Stimulated activated CD4-positive, alpha-beta T cell treated with anti-CD3 and anti-CD28 coated beads, Interleukin-12 subunit alpha, Interleukin-12 subunit beta, amount 100 ng/mL, for 4 hours (primary cell): ENCODE results near the gene STRN4.
"Not testable (repeated sequence)": the region's sequence is repeated elsewhere in the genome, so short reads cannot be mapped to it uniquely, and the experiment has no call there.

Source experiments
- DNase-seq: peaks from one replicate; pipeline ENCODE4 v3.0.0-alpha.2; 2020

Gene STRN4, protein sequence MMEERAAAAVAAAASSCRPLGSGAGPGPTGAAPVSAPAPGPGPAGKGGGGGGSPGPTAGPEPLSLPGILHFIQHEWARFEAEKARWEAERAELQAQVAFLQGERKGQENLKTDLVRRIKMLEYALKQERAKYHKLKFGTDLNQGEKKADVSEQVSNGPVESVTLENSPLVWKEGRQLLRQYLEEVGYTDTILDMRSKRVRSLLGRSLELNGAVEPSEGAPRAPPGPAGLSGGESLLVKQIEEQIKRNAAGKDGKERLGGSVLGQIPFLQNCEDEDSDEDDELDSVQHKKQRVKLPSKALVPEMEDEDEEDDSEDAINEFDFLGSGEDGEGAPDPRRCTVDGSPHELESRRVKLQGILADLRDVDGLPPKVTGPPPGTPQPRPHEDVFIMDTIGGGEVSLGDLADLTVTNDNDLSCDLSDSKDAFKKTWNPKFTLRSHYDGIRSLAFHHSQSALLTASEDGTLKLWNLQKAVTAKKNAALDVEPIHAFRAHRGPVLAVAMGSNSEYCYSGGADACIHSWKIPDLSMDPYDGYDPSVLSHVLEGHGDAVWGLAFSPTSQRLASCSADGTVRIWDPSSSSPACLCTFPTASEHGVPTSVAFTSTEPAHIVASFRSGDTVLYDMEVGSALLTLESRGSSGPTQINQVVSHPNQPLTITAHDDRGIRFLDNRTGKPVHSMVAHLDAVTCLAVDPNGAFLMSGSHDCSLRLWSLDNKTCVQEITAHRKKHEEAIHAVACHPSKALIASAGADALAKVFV

DNA sequence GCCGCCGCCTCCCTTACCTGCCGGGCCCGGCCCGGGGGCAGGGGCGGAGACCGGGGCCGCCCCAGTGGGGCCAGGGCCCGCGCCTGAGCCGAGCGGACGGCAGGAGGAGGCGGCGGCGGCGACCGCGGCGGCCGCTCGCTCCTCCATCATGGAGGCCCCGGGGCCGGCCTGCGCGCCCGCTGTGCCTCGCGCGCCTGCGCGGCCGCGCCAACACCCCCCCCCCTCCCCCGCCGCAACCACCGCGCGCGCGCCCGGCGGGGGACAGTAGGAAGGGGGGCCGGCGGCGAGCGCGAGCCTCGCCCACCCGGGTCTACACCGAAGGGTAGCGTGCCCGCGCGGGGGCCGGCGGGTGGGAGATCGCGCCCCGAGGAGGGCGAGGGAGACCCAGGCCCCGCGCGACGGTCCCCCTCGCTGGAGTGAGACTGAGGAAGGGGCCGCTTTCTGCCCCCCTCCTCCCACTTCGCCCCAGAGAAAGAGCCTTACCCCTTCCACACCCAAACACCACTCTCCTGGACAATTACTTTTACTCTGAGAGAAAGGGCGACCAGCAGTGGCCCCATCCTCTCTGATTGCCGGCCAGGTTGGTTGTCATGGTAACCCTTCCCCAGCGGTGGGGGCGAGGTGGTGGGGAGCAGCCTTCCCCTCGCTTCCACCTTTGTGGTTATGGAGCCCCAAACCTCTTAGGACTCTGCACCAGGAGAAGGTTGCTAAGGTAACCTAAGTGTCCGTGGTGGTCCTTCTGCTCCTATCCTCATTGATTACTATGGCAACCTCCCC, at the start of gene STRN4:
TSS of gene STRN4 (minus strand) at position 170 of the 777 bp plus-strand sequence. CDS start at position 150, 20 bp downstream.
- peak; percentile 66 for DNase-seq

DNA sequence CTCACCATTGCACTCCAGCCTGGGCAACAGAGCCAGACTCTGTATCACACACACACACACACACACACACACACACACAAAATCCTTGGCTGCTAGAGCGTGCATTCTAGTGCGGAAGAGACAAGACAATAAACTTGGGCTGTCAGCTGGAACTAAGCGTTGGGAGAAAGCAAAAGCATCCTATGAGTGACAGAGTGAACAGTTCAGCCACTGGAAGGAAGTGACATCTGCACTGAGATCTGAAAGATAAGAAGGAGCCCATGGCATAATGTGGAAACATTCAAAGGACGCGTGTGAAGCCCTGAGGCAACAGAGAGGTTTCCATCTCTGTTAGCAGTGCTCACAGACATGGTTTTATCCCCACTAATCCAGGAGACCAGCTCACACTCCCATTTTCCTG, 45.7 kb upstream of the STRN4 start:
- DNase-seq: no peak

DNA sequence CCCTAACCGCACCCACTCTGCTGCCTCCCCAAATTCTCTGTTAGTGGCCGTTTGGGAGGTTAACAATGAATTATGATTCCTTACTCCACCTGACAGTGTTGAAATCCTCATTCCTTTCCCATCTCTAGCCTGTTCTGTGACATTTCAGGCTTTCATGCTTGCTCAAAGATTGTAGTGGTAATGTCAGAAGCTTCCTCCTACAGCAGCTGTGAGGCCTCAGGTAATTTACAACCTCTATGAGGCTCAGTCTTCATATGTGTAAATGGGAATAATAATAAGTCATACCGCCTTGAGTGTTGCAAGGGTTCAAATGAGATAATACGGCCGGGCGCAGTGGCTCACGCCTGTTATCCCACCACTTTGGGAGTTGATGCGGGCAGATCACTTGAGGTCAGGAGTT, 43.1 kb upstream of the STRN4 start:
- no peak for DNase-seq

GRCh38 chr19:46788968-46789338, 42.7 kb upstream of the STRN4 start:
- no peak for DNase-seq

DNA sequence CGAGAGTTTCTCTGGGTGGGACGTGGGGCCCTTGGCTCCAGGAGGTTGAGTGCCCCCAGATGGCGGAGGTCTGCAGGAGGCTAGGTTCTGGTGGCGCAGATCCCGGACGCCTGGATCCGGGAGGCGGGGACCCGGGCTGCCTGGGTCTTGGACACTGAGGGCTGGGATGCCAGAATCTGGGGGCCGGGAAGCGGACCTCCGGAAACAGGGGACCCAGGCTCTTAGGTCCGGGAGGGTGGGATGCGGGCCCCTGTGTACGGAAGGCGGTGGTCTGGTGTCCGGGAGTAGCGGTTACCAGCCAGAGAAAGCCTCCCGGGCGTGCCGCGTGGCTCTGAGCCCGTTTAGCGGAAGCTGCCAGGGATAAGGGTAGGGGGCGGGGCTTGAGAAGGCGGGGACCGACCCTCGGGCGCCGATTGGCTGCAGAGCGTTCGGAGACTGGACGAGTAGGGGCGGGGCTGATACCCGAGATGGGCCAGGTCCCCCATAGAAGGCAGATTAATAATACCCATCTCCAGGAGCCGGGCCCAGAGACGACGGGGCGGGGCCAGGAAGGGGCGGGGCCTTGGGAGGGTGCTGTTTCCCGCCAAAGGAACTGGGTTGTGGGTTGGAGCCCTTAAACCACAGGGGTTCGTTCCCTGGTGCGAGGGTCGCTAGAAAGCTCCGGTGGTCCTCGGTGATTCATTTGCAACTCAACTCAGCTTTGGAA, 42.2 kb upstream of the STRN4 start, which contains the start of gene SLC1A5:
TSS of gene SLC1A5 (minus strand) at position 333 of the 706 bp plus-strand sequence. CDS start 629 bp downstream, outside the sequence.
- peak; percentile 99 for DNase-seq

DNA sequence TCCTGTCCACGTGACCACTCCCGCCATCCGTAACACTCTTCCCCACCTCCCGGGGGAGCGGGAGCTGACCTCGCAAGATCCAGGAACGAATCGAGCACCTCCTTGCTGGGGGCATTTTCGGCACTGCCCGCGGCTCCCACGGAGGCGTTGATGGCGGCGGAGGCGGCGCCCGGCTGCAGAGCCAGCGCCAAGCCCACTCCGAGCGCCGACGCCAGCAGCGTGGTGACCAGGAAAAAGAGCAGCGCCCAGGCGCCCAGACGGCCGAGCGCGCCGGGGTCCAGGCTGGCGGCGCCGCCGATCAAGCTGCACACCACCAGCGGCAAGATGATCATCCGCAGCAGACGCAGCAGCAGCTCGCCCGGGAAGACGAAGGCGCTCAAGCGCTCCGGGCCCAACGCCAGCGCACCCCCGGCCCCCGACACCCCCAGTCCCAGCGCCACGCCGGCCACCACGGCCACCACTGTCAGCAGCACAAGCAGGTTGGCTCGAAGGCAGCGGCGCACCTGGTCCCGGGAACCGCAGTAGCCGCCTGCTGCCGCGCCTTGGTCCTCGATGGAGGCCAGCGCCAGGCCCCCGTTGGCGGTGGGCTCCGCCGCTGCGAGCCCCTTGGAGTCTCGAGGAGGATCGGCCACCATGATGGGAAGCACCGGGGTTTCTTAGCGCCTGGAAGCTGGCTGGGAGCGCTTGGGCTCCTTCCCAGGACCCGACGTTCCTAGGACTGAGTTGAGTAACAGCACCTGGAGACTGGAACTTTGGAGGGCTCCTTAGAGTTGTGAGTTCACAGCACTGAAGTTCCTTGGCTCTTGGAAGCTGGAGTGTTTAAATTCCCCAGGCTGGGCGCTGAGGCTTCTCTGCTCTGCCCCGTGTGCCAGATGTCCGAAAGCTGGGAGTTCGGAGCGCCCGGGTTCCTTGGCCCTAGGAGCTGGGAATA, 41.3 kb upstream of the STRN4 start:
- peak; percentile 42 for DNase-seq

- no peak for DNase-seq
These were observed 40.7 kb upstream of the STRN4 start for GRCh38 chr19:46787040-46787330.

DNA sequence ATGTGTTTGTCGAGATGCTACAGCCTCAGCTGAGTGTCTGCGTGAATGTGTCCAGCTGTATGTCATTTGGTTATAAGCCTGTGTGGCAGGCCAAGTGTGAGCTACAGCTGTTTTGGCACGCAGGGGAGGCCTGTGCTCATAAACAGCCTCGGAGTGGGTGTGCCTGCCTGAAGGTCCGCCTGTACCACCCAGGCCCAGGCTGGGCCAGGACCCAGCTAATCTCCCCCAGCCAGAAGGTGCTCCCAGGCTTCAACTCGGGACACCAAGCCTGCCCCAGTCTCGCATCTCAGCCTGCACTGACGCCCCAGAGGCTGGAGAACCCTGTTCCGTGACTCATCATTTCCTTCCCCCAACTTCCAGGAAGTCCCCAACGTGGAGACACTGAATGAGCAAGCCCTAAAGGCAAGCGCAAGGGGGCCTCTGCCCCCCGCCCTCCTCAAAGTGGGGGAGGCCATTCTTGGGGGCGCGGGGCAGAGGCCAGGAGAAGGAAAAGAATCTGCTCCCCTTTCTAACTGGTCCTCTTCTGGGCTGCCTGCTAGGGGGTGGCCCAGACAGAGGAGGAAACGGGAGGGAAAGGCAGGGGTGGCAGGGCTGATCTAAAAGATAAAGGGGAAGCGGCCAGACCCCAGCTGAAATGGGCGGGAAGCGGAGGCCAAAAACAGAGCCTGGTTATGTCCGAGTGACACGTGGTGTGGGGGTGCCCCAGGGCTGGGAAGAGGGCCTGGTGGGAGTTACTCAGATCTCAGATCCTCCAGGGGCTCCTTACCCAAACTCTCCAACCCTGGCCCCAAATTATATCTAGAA, 40.2 kb upstream of the STRN4 start:
- peak; percentile 75 for DNase-seq

DNA sequence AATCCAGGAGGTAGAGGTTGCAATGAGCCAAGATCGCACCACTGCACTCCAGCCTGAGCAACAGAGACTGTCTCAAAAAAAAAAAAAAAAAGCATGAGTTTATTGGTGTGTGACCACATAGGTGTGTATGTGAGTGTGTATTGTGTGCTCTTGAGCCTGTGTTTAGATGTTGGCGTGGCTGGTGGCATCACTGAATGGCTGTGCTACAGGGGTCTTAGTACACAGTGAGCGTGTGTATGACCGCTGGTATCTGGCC, 39.7 kb upstream of the STRN4 start:
- no peak for DNase-seq

DNA sequence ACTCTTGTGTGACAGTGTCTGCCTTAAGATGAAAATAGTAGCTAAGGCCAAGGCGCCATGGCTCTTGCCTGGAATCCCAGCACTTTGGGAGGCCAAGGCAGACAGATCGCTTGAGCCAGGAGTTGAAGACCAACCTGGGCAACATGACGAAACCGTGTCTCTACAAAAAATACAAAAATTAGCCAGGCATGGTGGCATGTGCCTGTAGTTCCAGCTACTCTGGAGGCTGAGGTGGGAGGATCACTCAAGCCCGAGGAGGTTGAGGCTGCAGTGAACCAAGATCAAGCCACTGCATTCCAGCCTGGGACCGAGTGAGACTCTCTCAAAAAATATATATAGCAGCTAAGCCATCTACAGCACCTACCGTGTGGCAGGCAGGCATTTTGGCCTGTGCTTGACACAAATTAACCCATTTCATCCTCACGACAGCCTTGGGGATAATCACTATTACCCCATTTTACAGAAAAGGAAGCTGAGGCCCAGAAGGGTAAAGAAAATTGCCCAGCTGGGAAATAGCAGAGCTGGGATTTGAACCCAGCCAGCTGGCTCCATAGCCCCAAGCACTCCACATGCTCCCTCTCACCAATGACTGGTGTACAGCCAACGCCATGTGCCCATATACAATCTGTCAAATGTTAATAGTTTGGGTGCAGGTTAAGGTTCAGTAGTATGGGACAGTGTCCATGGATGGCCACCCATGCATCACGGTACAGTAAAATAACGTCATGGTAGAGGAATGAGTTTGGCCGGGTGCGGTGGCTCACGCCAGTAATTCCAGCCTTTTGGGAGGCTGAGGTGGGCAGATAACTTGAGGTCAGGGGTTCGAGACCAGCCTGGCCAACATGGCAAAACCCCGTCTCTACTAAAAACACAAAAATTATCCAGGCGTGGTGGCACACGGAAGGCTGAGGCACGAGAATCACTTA, 39.1 kb upstream of the STRN4 start:
- DNase-seq: no peak

- DNase-seq: peak; percentile 54
These were observed 38.2 kb upstream of the STRN4 start for GRCh38 chr19:46784262-46785053.

GRCh38 chr19:46783670-46784069, 37.4 kb upstream of the STRN4 start:
- no peak for DNase-seq

DNA sequence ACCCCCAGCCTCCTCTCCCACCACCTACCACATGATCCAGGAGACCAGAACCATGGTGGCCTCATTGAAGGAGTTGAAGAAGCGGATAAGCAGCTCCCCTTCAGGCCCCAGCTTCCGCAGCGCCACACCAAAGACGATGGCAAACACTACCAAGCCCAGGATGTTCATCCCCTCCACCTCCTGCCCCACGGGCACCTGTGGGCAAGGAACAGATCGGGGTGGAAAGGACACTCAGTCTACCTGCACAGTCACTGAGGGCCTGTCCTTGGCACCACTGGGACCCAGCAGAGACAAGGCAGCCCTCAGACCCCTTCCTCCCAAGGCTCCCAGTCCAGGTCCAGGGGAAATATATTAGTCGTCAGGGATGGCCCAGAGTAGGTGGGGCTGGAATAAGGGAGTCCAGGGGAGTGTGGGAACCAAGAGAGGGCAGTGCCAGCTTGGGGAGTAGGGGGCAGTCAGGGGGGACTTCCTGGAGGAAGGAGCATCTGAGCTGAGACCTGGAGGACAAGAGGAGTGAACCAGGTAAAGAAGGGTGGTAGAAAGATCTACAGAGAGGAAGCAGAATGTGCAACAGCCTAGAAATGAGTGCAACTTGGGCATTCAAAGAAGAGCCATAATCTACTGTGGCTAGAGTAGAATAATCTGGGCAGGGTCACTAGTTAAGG, 36.2 kb upstream of the STRN4 start:
- no peak for DNase-seq

- not testable (repeated sequence) for DNase-seq
These were observed 31.9 kb upstream of the STRN4 start for GRCh38 chr19:46777956-46778645.

- DNase-seq: no peak
These were observed 31.0 kb upstream of the STRN4 start for GRCh38 chr19:46776927-46777911.

- no peak for DNase-seq
These were observed 29.5 kb upstream of the STRN4 start for GRCh38 chr19:46775642-46776258.
